NCI-H2171 treated with DMSO at 0.1 percent for 48 hours (cell line): ENCODE measurements around the gene CCDC149.
A peak's percentile ranks its signal among the peaks of the same experiment; 100 is the strongest.

ENCODE experiments used
- DNase-seq: peaks from one replicate; lab custom pipeline; 2025; lab: John Stamatoyannopoulos, UW

CCDC149 gene

DNA sequence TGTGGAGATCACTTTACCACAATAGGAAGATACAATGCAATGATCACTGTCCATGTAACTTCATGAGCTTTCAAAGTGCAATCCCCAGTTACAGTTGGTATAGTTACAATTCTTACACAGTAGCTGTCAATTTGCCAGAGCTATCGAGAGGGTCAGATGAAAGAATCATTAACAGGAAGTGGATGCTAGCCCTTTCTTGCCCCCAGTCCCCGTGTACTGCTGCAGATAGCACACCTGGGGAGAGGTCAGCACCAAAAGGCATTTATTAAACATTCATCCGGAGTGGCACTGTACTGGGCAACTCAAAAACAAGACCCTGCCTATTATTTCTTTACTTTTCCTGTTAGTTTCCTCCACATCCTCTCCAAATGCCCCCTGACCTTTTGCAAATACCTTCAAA lies 69.7 kb downstream of the CCDC149 start:
- no peak for DNase-seq

DNA sequence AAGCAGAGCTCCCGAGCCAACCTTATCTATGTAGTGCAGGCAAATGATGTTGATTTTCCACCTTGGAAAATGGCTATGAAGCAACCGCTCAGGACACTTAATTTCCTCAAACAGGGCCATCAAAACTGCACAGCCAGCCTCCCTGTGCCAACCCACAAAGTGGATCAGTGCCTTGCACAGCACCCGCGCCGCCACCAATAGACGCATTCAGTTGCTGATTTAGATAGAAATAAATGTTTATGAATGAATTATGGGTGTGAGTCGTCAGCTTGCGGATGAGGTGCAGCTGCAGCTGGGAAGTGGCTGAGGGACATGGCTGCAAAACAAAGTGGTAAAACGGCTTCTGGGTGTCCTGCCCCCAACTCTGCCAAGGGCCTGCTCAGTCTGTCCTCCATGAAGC lies 70.5 kb downstream of the CCDC149 start:
- no peak for DNase-seq

DNA sequence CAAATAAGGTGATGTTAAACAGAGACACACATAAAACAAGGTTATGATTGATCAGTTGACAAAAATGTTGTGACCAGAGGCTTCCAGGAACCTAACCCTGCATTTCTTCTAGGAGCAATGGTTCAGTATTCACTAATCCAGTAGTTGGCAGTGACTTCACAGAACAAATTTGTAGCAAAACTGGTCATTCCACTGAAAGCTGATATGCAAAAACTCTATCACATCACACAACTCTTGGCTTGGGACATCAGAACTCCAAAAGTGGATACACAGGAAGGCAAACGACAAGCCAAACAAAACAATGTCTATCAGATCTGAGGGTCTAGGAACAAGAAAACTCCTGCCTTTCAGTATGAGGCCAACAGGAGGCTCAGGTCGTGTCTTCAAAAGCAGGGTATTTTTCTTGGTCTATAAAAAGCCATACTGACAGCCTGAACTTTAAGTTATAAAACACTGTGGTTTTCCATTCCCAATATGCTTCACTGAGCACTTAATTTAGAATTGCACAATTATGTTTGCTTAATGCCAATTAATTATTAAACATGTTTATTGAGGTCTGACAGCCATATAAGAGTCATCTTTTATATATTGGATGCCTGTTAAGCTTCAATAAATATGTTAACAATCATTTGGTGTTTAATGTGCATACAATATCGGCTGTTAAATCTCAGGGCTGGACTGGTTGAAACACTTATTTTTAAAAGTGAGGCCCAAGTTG lies 71.9 kb downstream of the CCDC149 start:
- DNase-seq, result no peak

DNA sequence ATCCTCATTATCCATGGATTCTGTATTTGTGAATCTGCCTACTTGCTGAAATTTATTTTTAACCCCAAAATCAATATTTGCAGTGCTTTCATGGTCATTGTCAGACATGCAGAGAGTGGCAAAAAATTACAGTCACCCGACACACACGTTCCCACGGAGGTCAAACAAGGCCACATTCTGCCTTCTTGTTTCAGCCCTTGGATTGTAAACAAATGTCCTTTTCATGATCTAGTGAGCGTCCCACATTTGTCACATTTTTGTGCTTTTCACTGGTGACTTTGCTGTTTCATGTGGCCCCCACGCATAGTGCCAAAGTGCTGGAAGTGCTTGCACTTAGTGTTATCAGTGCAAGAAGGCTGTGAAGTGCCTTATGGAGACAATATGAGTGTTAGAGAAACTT lies 72.5 kb downstream of the CCDC149 start:
- DNase-seq, result no peak

DNA sequence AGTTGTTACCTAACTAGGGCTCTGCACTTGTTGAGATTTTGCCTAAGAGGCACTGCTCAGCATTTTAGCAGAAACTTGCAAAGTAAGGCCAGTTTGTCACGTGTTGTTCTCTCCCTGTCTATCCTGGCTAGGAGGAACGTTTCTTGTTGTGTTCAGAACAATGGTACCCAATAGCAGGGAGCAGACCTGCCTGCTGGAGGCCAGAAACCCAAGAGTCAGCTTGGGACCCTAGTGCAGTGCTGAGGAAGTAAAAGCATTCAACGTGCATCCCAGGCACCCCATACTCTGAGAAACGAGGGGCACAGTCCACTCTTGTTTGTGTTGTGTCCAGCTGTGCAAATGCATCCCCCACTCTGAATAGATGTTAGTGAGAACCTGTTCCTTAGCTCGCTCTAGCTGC lies 75.1 kb downstream of the CCDC149 start:
- no peak for DNase-seq

DNA sequence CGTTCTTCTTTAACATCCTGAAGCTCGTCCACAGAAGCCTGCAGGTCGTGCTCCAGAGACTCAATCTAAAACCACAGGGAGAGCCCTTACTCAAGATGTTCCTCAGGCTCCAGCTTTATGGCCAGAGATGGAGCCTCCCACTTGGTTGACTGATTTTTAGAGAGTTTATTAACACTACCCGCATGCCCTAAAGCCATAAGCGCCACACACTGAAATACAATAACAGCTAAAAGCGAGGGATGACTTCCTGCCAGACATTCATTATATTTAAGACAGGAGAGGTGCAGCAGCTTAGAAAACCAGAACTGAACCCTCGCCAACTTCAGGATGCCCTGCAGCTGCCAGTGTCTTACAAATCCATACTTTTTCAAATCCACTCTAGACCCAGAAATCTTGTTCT lies 75.5 kb downstream of the CCDC149 start:
- DNase-seq, result no peak

DNA sequence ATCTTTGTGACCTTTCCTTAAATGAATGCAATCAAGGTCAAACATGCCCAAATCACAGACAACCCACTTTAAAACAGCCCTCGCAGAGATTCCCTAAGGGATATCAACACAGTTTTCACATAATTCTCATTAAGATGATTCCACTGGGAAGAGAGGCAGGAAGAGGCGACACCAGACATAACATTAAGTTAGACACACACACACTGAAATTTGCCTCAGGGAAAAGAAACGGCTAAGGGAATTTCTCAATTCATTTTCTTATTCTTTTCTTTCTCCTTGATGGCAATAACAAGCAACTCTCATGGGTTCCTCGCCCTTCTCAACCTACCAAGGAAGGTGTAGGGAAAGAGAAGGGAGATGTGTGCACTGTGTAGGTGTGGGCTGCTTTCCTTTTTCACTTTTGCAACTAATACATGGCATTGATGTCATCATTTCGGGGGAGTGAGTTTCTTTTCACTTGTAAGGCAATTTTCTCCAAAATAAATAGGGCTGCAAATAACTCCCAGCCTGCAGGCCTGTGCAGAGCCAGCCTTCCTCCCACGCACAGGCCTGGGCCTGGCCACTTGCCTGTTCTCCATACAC lies 76.1 kb downstream of the CCDC149 start:
- DNase-seq, result no peak

DNA sequence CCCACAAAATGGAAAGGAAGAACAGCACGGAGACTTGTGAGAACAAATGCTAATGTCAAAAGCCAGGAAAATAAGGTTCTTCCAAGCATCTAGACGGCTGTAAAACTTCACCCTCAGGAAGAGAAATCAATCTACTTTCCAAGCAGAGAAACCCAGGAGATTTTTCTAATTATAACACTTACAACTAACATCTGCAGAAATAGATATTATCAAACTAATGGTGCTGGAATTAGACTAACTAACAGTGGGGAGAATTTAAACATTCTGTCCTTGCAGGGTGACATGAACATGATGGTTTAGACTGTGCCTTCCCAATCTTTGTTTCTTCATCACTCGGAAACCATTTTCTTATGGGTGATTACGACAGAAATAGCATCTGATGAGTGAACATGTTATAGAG lies 77.1 kb downstream of the CCDC149 start:
- no peak for DNase-seq

DNA sequence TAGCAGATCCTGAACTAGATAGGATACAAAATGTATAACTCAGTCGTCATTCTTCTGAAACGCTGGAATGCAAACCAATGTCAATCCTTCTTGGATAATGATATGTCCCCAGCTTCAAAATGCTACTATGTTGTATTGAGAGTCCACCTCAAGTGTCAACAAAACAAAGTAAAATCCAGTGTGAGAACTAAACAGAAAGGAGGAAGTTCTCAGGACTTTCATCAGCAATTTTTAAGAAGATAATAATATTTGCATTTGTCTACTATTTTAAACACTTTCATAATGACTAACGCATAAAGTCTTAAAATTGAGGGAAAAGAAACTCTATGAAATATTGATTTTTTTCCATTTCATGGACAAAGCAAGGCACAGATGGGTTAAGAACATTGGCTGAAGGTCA lies 81.2 kb downstream of the CCDC149 start:
- DNase-seq, result no peak

DNA sequence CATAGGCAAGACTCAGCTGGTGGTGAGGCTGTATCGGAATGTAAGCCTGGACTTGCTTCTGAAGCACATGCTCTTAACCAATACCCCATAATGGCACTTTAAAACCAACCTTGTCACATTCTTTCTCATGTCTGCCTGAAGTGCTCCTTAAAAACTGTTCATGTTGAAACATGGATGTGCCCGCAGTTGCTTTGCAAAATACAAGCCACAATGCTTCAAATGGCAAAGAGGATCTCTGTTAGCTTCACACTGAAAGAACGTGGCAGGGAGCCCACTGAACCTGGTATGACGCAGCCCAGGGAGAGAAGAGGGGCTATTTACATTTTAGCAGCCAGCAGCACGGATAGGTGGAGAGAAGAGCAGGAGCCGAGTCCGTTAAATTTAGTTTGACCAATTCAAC lies 88.1 kb downstream of the CCDC149 start:
- no peak for DNase-seq

DNA sequence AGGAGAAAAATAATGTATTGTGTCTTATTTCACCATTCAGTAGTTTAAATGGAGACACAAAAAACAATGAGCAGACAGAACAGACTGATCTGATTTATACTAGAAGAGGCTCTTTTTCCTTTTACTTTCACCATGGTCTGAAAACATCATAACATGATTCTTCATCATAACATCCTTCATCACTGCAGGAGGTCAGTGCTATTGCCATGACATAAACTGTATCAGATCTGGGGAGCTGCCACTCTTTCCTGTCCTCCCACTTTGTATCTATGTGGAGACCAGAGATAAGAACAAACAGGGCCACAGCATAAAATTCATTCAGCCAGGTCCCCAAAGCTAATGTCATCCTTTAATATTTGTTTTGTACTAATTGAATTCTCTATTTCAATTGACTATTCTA lies 92.3 kb downstream of the CCDC149 start:
- no peak for DNase-seq

DNA sequence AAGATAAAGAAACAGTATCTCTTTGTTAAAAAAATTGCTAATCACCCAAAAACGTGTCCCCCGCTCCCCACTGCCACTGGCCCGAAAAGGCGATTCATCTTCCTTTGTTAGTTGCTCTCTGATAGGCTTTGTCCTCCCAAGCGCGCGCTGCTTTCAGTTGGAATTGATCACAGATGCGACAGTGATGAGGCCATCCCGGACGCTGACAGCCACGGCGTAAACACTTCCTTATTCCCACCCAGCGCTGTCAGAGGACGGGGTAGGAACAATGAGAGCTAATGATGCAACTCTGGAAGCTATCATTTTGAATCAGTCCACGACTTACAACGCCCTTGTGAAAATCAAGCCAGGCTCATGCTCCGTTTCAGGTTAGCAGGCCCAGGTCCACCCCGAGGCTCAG lies 96.0 kb downstream of the CCDC149 start:
- DNase-seq, result no peak

DNA sequence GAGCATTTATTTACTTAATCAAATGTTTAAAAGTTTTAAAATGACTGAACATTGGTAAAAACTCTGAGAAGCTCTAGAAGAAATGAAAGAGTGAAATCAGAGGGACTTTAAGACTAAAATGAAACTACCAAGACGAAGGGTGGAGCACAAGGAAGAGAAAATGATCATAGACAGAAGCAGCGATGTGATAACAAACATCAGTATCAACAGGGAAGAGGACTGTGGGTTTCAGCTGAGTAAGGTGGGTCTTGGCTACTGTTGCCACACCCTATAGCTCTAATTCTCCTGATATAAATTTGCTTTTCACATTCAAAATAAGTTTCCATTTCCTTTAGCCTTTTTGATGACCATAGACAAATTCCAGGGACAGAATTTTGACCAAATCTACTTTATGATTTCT lies 99.1 kb downstream of the CCDC149 start:
- DNase-seq, result no peak

DNA sequence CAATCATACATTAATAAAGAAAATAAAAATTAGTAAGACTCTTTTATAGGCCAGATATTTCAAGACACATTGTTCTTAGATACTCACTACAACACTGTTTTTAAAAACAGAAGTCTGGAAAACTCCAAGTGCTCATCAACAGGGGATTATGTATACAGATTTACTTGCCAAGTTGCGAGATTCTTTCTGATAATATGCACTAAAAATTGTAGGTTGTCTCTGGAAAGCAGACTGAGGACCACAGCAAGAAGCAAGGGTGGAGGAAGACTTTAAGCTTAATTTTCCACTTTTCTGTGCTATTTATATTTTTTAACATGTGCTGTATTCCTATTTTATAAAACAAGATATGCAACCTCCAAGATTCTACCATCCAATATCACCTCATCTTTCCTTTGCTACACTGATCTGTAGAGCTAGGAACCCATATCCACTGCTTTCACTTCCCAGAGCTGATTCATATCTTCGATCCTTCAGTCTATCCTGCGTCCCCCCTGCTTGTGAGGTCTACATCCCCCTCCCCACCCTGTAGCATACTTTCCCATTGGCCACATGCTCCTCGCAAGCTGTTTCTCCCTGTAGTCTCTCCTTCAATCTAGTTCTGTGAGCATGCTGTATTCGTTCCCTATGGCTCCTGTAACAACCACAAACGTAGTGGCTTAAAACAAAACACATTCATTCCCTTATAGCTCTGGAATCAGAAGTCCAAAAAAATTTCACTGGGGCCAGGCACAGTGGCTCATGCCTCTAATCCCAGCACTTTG lies 101.8 kb downstream of the CCDC149 start:
- no peak for DNase-seq

DNA sequence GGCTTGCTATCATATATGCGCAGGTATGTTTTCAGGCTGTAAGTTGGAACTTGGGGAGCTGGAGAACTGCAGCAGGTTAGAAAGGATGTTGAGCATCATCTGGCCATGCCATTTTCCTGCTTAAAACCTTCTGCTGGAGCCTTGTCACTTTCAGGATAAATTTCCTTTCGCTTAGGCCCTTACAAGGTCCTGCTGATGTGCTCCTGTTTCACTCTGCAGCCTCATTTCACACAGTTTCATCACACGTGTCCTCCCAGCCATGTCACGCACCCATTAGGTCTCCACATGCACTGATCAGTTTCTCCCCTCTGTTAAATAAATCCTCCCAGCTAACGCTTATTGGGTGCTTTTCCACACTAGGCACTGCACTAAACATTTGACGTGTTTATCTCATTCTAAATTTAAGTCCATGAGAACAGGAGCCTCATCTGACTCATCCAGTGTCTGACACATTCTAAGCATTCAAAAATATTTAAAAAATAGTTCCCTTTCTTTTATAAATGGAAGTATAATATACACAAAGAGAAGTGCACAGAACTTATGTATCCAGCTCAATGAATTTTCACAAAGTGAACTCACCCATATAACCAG lies 102.9 kb downstream of the CCDC149 start:
- no peak for DNase-seq

DNA sequence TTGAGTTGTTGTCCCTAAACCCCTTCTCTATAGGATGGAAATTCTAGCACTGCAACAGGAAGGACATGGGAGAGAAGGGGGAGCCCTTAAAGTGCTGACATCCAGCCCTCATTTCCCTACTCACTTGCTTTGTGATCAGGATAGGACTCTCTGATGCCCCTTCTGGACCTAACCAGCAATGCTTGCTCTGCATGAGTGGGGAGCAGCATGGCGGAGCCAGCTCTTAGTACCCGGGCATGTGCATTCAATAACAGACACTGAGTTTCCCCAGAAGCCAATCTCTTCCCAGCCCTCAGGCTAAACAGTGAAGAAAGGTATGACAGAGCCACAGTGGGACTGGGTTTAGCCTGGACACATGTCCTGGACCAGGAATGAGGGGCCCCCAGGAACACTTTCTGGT lies 103.5 kb downstream of the CCDC149 start:
- no peak for DNase-seq

DNA sequence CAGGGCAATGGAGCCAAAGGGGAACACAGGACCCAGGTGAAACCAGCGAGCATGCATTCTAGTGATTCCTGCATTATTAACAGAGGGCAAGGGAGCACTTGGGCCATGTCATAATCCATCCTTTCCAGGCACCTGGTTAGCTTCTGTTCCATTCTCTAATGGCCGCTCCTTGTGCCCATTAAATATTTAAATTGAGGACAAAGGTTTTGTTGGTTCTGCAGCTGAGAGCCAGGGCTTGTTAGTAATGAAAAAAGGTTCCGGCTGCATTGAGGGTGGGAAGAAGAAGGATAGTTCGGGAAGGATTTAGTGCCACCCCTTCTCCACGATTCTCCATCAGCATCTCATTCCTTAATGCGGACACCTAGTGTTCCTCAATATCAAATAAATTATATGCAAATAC lies 103.9 kb downstream of the CCDC149 start:
- no peak for DNase-seq

DNA sequence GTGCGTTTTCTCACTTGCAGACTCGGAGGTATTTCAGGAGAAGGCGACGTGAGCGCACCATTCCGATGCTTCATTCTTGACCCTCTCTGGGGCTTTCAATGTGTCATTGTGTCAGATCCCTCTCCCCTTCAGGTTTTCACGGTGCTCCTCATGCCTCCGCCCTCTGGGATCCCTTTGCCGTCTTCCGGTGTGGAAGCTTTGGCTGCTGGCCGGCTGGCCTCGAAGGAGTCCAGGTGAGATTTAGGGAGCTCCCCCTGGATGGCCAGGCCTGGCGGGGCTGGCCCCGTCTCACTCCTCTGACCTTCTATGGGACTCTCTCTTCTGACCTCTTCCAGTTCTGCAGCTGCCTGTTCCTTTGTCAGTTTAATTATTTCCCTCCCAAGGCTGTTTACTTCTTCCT lies 104.6 kb downstream of the CCDC149 start:
- no peak for DNase-seq

DNA sequence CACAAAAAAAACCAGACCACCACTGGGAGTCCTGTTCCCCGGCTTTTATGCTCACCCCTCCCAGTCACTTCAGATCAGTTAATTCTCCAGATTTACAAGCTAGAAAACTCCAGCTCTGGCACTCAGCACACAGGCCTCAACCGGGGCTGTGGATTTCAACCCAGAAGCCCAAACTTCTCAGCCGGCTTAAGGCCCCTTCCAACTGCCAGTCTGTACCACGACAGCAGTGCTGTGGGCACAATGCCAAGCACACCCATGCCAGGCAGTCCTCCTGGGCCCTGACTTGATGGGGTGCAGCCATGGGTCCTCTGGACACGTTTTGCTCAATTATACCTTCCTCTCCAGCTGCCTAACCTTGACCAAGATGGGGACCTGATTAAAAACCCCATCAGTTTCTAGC lies 105.2 kb downstream of the CCDC149 start:
- no peak for DNase-seq

DNA sequence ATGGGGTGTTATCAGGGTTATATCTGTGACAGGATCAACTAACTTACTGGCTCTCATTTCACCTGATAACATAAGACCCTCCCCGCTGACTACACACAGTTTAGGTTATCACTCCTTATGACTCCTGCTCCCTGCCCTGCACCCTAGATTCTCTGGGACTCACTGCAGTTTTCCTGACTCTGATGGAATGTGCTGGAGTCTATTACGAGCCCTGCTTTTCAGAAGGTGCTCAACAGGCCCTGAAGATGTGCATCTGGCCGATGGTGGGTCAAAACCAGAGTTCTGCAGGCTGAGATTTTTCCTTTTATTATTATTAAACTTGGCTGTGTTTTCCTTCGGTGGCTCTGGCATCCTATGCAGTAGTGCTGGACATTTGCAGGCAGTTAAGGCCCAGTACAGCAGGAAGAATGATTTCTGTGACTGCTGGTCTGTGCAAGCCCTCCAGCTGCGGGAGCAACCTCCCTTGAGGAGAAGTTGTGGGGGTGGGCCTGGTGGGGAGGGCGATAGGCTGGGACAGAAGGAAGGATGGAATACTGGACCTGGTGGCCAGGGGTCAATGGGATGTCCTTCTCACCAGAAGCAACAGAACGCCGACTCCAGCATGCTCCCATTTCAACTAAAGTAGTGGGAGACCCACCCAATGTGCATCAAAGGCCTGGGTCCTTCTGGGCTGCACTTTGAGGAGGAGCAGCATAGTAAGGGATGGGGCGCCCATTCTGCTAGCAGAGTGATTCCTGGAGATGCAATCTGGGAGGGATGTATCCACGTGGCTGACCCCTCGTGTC lies 106.4 kb downstream of the CCDC149 start:
- DNase-seq, result no peak

DNA sequence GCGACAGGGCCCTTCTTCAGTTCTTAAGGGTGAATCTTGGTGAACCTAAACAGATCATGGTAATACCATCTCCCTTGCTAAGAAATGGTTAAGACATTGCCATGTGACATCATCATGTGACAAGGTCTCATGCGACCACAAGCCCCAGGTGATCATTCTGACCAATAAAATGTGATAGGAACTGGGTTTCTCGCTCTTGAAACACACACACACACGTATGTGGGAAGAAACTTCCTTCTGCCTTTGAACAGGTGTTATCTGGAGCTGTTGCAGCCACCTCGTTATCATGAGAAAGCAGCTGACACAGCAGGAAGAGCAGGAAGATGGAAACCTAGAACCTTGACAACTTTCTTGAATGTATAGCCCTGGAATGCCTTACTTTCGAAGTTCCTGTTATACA lies 107.3 kb downstream of the CCDC149 start:
- no peak for DNase-seq

DNA sequence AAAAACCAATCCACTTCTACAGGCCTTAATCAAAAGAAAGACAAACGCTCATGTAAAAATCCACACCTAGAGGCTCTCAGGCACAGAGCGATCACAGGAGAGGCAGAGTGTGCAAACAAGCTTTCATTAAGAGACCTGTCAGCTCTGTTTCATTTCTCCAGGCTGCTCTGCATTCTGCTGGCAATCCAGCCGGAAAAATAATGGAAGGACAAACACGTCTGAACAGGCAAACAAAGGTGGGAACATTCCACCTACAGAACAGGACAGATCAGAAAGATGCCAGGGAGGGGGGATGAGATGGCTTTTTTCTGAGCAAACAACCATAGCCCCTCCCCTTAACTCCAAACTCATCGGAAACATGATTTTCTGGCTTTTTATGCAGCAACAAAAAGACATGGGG lies 107.8 kb downstream of the CCDC149 start:
- peak; percentile 46 for DNase-seq
